NCI-H774 (cell line): Measurements from ENCODE around the gene RBBP4.
"Not testable (repeated sequence)": the region's sequence is repeated elsewhere in the genome, so short reads cannot be mapped to it uniquely, and the experiment has no call there.

Experiments used
- DNase-seq: peaks from one replicate; lab custom pipeline; 2025; lab: John Stamatoyannopoulos, UW

The RBBP4 gene

GRCh38 chr1:32650752-32651460 is at the start of gene RBBP4:
Gene RBBP4, plus strand, starts transcription at chr1:32651208. Its CDS starts 99 bp downstream, at chr1:32651307.
- DNase-seq, result peak; percentile 100

- no peak for DNase-seq
Measured at GRCh38 chr1:32605711-32606424, 45.1 kb upstream of the RBBP4 start.

- DNase-seq, result no peak
Measured at GRCh38 chr1:32606565-32607371, 44.2 kb upstream of the RBBP4 start.

- DNase-seq, result no peak
Measured at GRCh38 chr1:32609180-32609579, 41.8 kb upstream of the RBBP4 start.

GRCh38 chr1:32611859-32612188 is 39.2 kb upstream of the RBBP4 start:
- DNase-seq, result no peak

- peak; percentile 97 for DNase-seq
Measured at GRCh38 chr1:32612189-32612881, 38.7 kb upstream of the RBBP4 start.

- no peak for DNase-seq
Measured at GRCh38 chr1:32613472-32613871, 37.5 kb upstream of the RBBP4 start.

- DNase-seq, result no peak
Measured at GRCh38 chr1:32618673-32619221, 32.3 kb upstream of the RBBP4 start.

GRCh38 chr1:32619701-32620485 is 31.1 kb upstream of the RBBP4 start:
- no peak for DNase-seq

GRCh38 chr1:32622205-32622604 is 28.8 kb upstream of the RBBP4 start:
- no peak for DNase-seq

- DNase-seq, result no peak
Measured at GRCh38 chr1:32622806-32623681, 28.0 kb upstream of the RBBP4 start.

- no peak for DNase-seq
Measured at GRCh38 chr1:32623775-32624174, 27.2 kb upstream of the RBBP4 start.

GRCh38 chr1:32626176-32626575 is 24.8 kb upstream of the RBBP4 start:
- DNase-seq, result no peak

- DNase-seq, result no peak
Measured at GRCh38 chr1:32627596-32628162, 23.3 kb upstream of the RBBP4 start.

GRCh38 chr1:32630173-32630572 is 20.8 kb upstream of the RBBP4 start:
- DNase-seq, result not testable (repeated sequence)

GRCh38 chr1:32632829-32633228 is 18.2 kb upstream of the RBBP4 start:
- DNase-seq, result no peak

- DNase-seq, result no peak
Measured at GRCh38 chr1:32635508-32636277, 15.3 kb upstream of the RBBP4 start.

- DNase-seq, result peak; percentile 7
Measured at GRCh38 chr1:32636914-32637645, 13.9 kb upstream of the RBBP4 start.
